ENCODE measurements around the gene VASH2.

The VASH2 gene

GRCh38 chr1:212950243-212951125 is at the start of gene VASH2:
Gene VASH2, plus strand, starts transcription at chr1:212950541. Its CDS starts 1,002 bp downstream, at chr1:212951543.
- TF ChIP-seq POU6F1 (CRISPR knock-in tag; IDR thresholded peaks at IDR 0.05; ENCODE audit: borderline replicate concordance, low read depth) (no peak), TOX (CRISPR knock-in tag; IDR thresholded peaks at IDR 0.05; ENCODE audit: borderline replicate concordance) (no peak), TCF4 (CRISPR knock-in tag; IDR thresholded peaks at IDR 0.05; ENCODE audit: borderline replicate concordance) (no peak), ESRRG (CRISPR knock-in tag; IDR thresholded peaks at IDR 0.05) (no peak), GLIS3 (CRISPR knock-in tag; IDR thresholded peaks at IDR 0.05) (no peak)
- ATAC-seq = peak; percentile 99

- TF ChIP-seq ZNF565 (CRISPR knock-in tag; conservative IDR thresholded peaks at IDR 0.05; ENCODE audit: low read depth) (no peak), SNAI2 (CRISPR knock-in tag; IDR thresholded peaks at IDR 0.05) (no peak), RARB (CRISPR knock-in tag; IDR thresholded peaks at IDR 0.05) (no peak), CSRNP3 (CRISPR knock-in tag; IDR thresholded peaks at IDR 0.05) (no peak), POU6F1 (CRISPR knock-in tag; IDR thresholded peaks at IDR 0.05; ENCODE audit: borderline replicate concordance, low read depth) (no peak), BACH2 (CRISPR knock-in tag; IDR thresholded peaks at IDR 0.05; ENCODE audit: borderline replicate concordance) (no peak), GLIS3 (CRISPR knock-in tag; IDR thresholded peaks at IDR 0.05) (no peak), TOX (CRISPR knock-in tag; IDR thresholded peaks at IDR 0.05; ENCODE audit: borderline replicate concordance) (no peak), ARNTL (CRISPR knock-in tag; IDR thresholded peaks at IDR 0.05; ENCODE audit: borderline replicate concordance, low read depth) (no peak), CSDC2 (CRISPR knock-in tag; IDR thresholded peaks at IDR 0.05) (no peak), ESRRG (CRISPR knock-in tag; IDR thresholded peaks at IDR 0.05) (no peak), TSHZ2 (CRISPR knock-in tag; IDR thresholded peaks at IDR 0.05) (no peak), OSR1 (CRISPR knock-in tag; IDR thresholded peaks at IDR 0.05) (no peak), ZFP3 (CRISPR knock-in tag; IDR thresholded peaks at IDR 0.05) (no peak), PATZ1 (CRISPR knock-in tag; IDR thresholded peaks at IDR 0.05; ENCODE audit: borderline replicate concordance) (no peak), ZC3H10 (CRISPR knock-in tag; IDR thresholded peaks at IDR 0.05) (no peak), ISL1 (CRISPR knock-in tag; IDR thresholded peaks at IDR 0.05) (no peak), CREB5 (CRISPR knock-in tag; IDR thresholded peaks at IDR 0.05; ENCODE audit: low read depth) (no peak), ZNF70 (CRISPR knock-in tag; IDR thresholded peaks at IDR 0.05) (no peak)
- ATAC-seq = no peak
Observed at GRCh38 chr1:212901290-212901689, 49.1 kb upstream of the VASH2 start.

Measured in SK-N-SH treated with all-trans-retinoic acid at 6 μM for 48 hours (cell line).